ENCODE results near the gene ORM2.
"Not testable (repeated sequence)": the region's sequence is repeated elsewhere in the genome, so short reads cannot be mapped to it uniquely, and the experiment has no call there.

Gene ORM2

GRCh38 chr9:114312513-114312875 is 17.2 kb upstream of the ORM2 start:
- no peak overlapping the region for H3K27ac ChIP-seq
- DNase-seq (ENCODE audit: low read depth, low spot score), result no peak

- no peak overlapping the region for H3K27ac ChIP-seq
- no peak for DNase-seq (ENCODE audit: low read depth, low spot score)
Measured at GRCh38 chr9:114313186-114313585, 16.5 kb upstream of the ORM2 start.

- H3K27ac ChIP-seq, result no peak overlapping the region
- no peak for DNase-seq (ENCODE audit: low read depth, low spot score)
Measured at GRCh38 chr9:114314256-114314867, 15.3 kb upstream of the ORM2 start.

GRCh38 chr9:114314881-114315722 is 14.6 kb upstream of the ORM2 start:
- no peak overlapping the region for H3K27ac ChIP-seq

GRCh38 chr9:114315723-114316363 is 13.8 kb upstream of the ORM2 start:
- H3K27ac ChIP-seq, result no peak overlapping the region
- no peak for DNase-seq (ENCODE audit: low read depth, low spot score)

More at GRCh38 chr9:114314881-114315722, 14.6 kb upstream of the ORM2 start:
- DNase-seq (ENCODE audit: low read depth, low spot score), result no peak

- H3K27ac ChIP-seq, result no peak overlapping the region
- no peak for DNase-seq (ENCODE audit: low read depth, low spot score)
Measured at GRCh38 chr9:114316605-114317230, 13.0 kb upstream of the ORM2 start.

GRCh38 chr9:114317665-114318357 is 11.9 kb upstream of the ORM2 start:
- H3K27ac ChIP-seq, result no peak overlapping the region

GRCh38 chr9:114318416-114318815 is 11.3 kb upstream of the ORM2 start:
- H3K27ac ChIP-seq, result no peak overlapping the region
- DNase-seq (ENCODE audit: low read depth, low spot score), result no peak

More at GRCh38 chr9:114317665-114318357, 11.9 kb upstream of the ORM2 start:
- no peak for DNase-seq (ENCODE audit: low read depth, low spot score)

GRCh38 chr9:114319147-114319546 is 10.5 kb upstream of the ORM2 start:
- no peak for DNase-seq (ENCODE audit: low read depth, low spot score)
- no peak overlapping the region for H3K27ac ChIP-seq

- not testable (repeated sequence) for H3K27ac ChIP-seq
- DNase-seq (ENCODE audit: low read depth, low spot score), result peak; percentile 43
Measured at GRCh38 chr9:114320710-114321109, 9.0 kb upstream of the ORM2 start.

- DNase-seq (ENCODE audit: low read depth, low spot score), result no peak
- no peak overlapping the region for H3K27ac ChIP-seq
Measured at GRCh38 chr9:114321759-114322158, 7.9 kb upstream of the ORM2 start.

GRCh38 chr9:114322160-114322818 is 7.4 kb upstream of the ORM2 start:
- DNase-seq (ENCODE audit: low read depth, low spot score); H3K27ac ChIP-seq: not testable (repeated sequence)

GRCh38 chr9:114322831-114323531 is 6.7 kb upstream of the ORM2 start, which contains the start of gene ORM1:
ORM1 (plus strand) TSS chr9:114323098; CDS start chr9:114323134, 36 bp downstream.
- H3K27ac ChIP-seq; DNase-seq (ENCODE audit: low read depth, low spot score): not testable (repeated sequence)

GRCh38 chr9:114323849-114324248 is 5.8 kb upstream of the ORM2 start:
- DNase-seq (ENCODE audit: low read depth, low spot score); H3K27ac ChIP-seq: not testable (repeated sequence)

- no peak overlapping the region for H3K27ac ChIP-seq
- DNase-seq (ENCODE audit: low read depth, low spot score), result no peak
Measured at GRCh38 chr9:114324492-114324891, 5.2 kb upstream of the ORM2 start.

- DNase-seq (ENCODE audit: low read depth, low spot score); H3K27ac ChIP-seq: not testable (repeated sequence)
Measured at GRCh38 chr9:114324965-114325364, 4.7 kb upstream of the ORM2 start.

- not testable (repeated sequence) for DNase-seq (ENCODE audit: low read depth, low spot score); H3K27ac ChIP-seq
Measured at GRCh38 chr9:114325684-114326254, 3.9 kb upstream of the ORM2 start.

- H3K27ac ChIP-seq, result no peak overlapping the region
- DNase-seq (ENCODE audit: low read depth, low spot score), result no peak
Measured at GRCh38 chr9:114327749-114328148, 1.9 kb upstream of the ORM2 start.
